Smooth muscle cell of the brain vasculature (primary cell): ENCODE measurements around the gene HOXA10.

Experiments
- DNase-seq: peaks from one replicate; pipeline ENCODE4 v3.0.0-alpha.2; 2012; ENCODE audit warnings: low read depth, low spot score

HOXA10 gene

GRCh38 chr7:27191833-27192545 is 17.9 kb upstream of the HOXA10 start:
- no peak for DNase-seq

GRCh38 chr7:27191161-27191731 is 17.1 kb upstream of the HOXA10 start:
- DNase-seq = no peak

- no peak for DNase-seq
These were observed 16.1 kb upstream of the HOXA10 start for GRCh38 chr7:27189997-27190748.

GRCh38 chr7:27189295-27189996 is 15.3 kb upstream of the HOXA10 start:
- no peak for DNase-seq

GRCh38 chr7:27188386-27189294 is 14.5 kb upstream of the HOXA10 start:
- no peak for DNase-seq

- DNase-seq = no peak
These were observed 13.6 kb upstream of the HOXA10 start for GRCh38 chr7:27187475-27188385.

- no peak for DNase-seq
These were observed 12.8 kb upstream of the HOXA10 start for GRCh38 chr7:27186668-27187474.

- no peak for DNase-seq
These were observed 11.9 kb upstream of the HOXA10 start for GRCh38 chr7:27185854-27186667.

- no peak for DNase-seq
These were observed 11.1 kb upstream of the HOXA10 start, which contains the start of gene HOXA11 for GRCh38 chr7:27185013-27185853. Gene HOXA11 (minus strand): TSS chr7:27185232. CDS start chr7:27185144, 88 bp downstream.

GRCh38 chr7:27184337-27185012 is 10.4 kb upstream of the HOXA10 start:
- DNase-seq = no peak

- DNase-seq = no peak
These were observed 9.7 kb upstream of the HOXA10 start for GRCh38 chr7:27183682-27184336.

- no peak for DNase-seq
These were observed 9.0 kb upstream of the HOXA10 start for GRCh38 chr7:27182861-27183681.

- no peak for DNase-seq
These were observed 8.2 kb upstream of the HOXA10 start for GRCh38 chr7:27182285-27182841.

GRCh38 chr7:27181795-27182275 is 7.7 kb upstream of the HOXA10 start:
- no peak for DNase-seq
